Hepatocyte (in vitro differentiated cells): ENCODE data around the gene STEAP4. TPM values are rescaled to one million over a fixed set of nuclear protein-coding genes. Genes with fewer than 3 reads are reported as not detected.
A peak's percentile ranks its signal among the peaks of the same experiment; 100 is the strongest.

Experiments used
- DNase-seq: peaks from one replicate; pipeline ENCODE4 v3.0.0-alpha.2; 2016; ENCODE audit warnings: low spot score
- H2AFZ ChIP-seq: fragments of 200-600 bp; sonication (generic); 2 replicates; pipeline ENCODE4 v1.6.0; 2016; ENCODE audit warnings: antibody characterized with exemption, mild to moderate bottlenecking
- H3K27ac ChIP-seq: fragments of 200-600 bp; sonication (generic); 2 replicates; pipeline ENCODE4 v1.5.1; 2016; ENCODE audit warnings: mild to moderate bottlenecking
- H3K27me3 ChIP-seq: fragments of 200-600 bp; sonication (generic); 2 replicates; pipeline ENCODE4 v1.6.1; 2016
- H3K36me3 ChIP-seq: fragments of 200-600 bp; sonication (generic); replicated peaks from 2 replicates; pipeline ENCODE4 v1.5.1; 2016; ENCODE audit warnings: low read depth; ENCODE audit not compliant: insufficient read depth
- H3K4me1 ChIP-seq: fragments of 200-600 bp; sonication (generic); 2 replicates; pipeline ENCODE4 v1.5.1; 2016; ENCODE audit warnings: mild to moderate bottlenecking, moderate library complexity; ENCODE audit not compliant: insufficient read depth
- H3K4me2 ChIP-seq: fragments of 200-600 bp; sonication (generic); 2 replicates; pipeline ENCODE4 v1.6.0; 2016
- H3K4me3 ChIP-seq: fragments of 200-600 bp; sonication (generic); 2 replicates; pipeline ENCODE4 v1.5.1; 2016; ENCODE audit warnings: mild to moderate bottlenecking
- H3K79me2 ChIP-seq: fragments of 200-600 bp; sonication (generic); 2 replicates; pipeline ENCODE4 v1.6.0; 2017; ENCODE audit warnings: mild to moderate bottlenecking
- H3K9me2 ChIP-seq: fragments of 200-600 bp; sonication (generic); replicated peaks from 2 replicates; pipeline ENCODE4 v1.6.0; 2017; ENCODE audit warnings: mild to moderate bottlenecking; ENCODE audit not compliant: insufficient read depth
- H3K9me3 ChIP-seq: fragments of 200-600 bp; sonication (generic); 2 replicates; pipeline ENCODE4 v1.5.1; 2016; ENCODE audit warnings: low read depth, mild to moderate bottlenecking
- H4K20me1 ChIP-seq: fragments of 200-600 bp; sonication (generic); 2 replicates; pipeline ENCODE4 v1.6.0; 2016; ENCODE audit warnings: mild to moderate bottlenecking; ENCODE audit not compliant: insufficient read depth, poor library complexity, severe bottlenecking
- CTCF ChIP-seq: fragments of 200-600 bp; sonication (generic); IDR thresholded peaks from 2 replicates; pipeline ENCODE4 v1.5.1; 2016; ENCODE audit warnings: antibody characterized with exemption, mild to moderate bottlenecking; ENCODE audit not compliant: poor library complexity
- EZH2 ChIP-seq: fragments of 200-600 bp; sonication (generic); IDR thresholded peaks from 2 replicates; pipeline ENCODE4 v1.6.1; 2016; ENCODE audit warnings: antibody characterized with exemption, mild to moderate bottlenecking, borderline replicate concordance
- EZH2phosphoT487 ChIP-seq: fragments of 200-600 bp; sonication (generic); IDR thresholded peaks from one replicate; pipeline ENCODE4 v1.6.1; 2018; ENCODE audit warnings: antibody characterized with exemption, mild to moderate bottlenecking, low read depth, moderate library complexity; ENCODE audit not compliant: unreplicated experiment, severe bottlenecking
- WGBS: methylation state at CpG from one replicate; pipeline ENCODE4 v1.1.6; 2016; ENCODE audit warnings: low lambda C conversion rate; ENCODE audit errors: missing lambda C conversion rate; 5-methylcytosine and 5-hydroxymethylcytosine counted together
- polyA plus RNA-seq: library from polyadenylated mRNA; unstranded; fragments of >200 nt; fragmentation: Nextera tagmentation; extraction: Ambion mirVana; gene quantifications from 2 replicates; pipeline ENCODE4 v1.2.1, GENCODE V29; 2016
- total RNA-seq: library from RNA; depleted of rRNA; stranded (reverse); fragments of >200 nt; gene quantifications from 2 replicates; pipeline ENCODE4 v1.2.3, GENCODE V29; 2014

The STEAP4 gene
- total and polyA plus RNA-seq, 2 experiments from 2014 or later, result 1.1 TPM; not detected in 1

GRCh38 chr7:88293866-88294265, 12.8 kb downstream of the STEAP4 start:
- Histone ChIP-seq H2AFZ (no peak overlapping the region), H3K4me2 (no peak overlapping the region)
- TF ChIP-seq EZH2phosphoT487, result no peak
- no peak for TF ChIP-seq CTCF
- TF ChIP-seq EZH2, result no peak

GRCh38 chr7:88291398-88292173, 15.1 kb downstream of the STEAP4 start:
- Histone ChIP-seq H3K4me2 (no peak overlapping the region), H2AFZ (no peak overlapping the region), H3K79me2 (no peaks in the 10 kb centered on the region), H3K4me3 (no peak overlapping the region), H3K27ac (peak overlapping the region; percentile 49), H3K36me3 (no peaks in the 10 kb centered on the region), H3K9me3 (no peaks in the 10 kb centered on the region), H3K4me1 (no peaks in the 10 kb centered on the region), H3K9me2 (no peaks in the 10 kb centered on the region), H3K27me3 (no peaks in the 10 kb centered on the region), H4K20me1 (no peaks in the 10 kb centered on the region)
- no peak for TF ChIP-seq EZH2phosphoT487
- no peak for TF ChIP-seq CTCF
- no peak for TF ChIP-seq EZH2
- DNase-seq, result peak; percentile 41
- 86% methylated on average over 11 of the region's 11 CpGs for WGBS

More at GRCh38 chr7:88293866-88294265, 12.8 kb downstream of the STEAP4 start:
- H3K27ac ChIP-seq, result no peak overlapping the region
- no peak overlapping the region for H3K4me3 ChIP-seq
- no peaks in the 10 kb centered on the region for H3K4me1 ChIP-seq
- no peaks in the 10 kb centered on the region for H3K9me2 ChIP-seq
- DNase-seq, result no peak
- no peaks in the 10 kb centered on the region for H4K20me1 ChIP-seq
- no peaks in the 10 kb centered on the region for H3K79me2 ChIP-seq
- no peaks in the 10 kb centered on the region for H3K36me3 ChIP-seq
- H3K27me3 ChIP-seq, result no peaks in the 10 kb centered on the region
- H3K9me3 ChIP-seq, result no peaks in the 10 kb centered on the region
- WGBS, result 90% methylated on average over 1 of the region's 1 CpG

- TF ChIP-seq CTCF (no peak), EZH2phosphoT487 (no peak), EZH2 (no peak)
- Histone ChIP-seq H3K4me1 (no peaks in the 10 kb centered on the region), H3K4me3 (no peak overlapping the region), H3K9me2 (no peaks in the 10 kb centered on the region), H3K36me3 (no peaks in the 10 kb centered on the region), H4K20me1 (no peaks in the 10 kb centered on the region), H3K4me2 (no peak overlapping the region), H3K27me3 (no peaks in the 10 kb centered on the region), H3K9me3 (no peaks in the 10 kb centered on the region), H3K27ac (no peak overlapping the region), H2AFZ (no peak overlapping the region), H3K79me2 (no peaks in the 10 kb centered on the region)
- DNase-seq, result no peak
- 75% methylated on average over 4 of the region's 4 CpGs for WGBS
These were observed 16.2 kb downstream of the STEAP4 start for GRCh38 chr7:88290491-88290890.
